Glutamatergic neuron (in vitro differentiated cells): ENCODE data around the gene KRT5. TPM values are rescaled to one million over a fixed set of nuclear protein-coding genes. Genes with fewer than 3 reads are reported as not detected.

ENCODE experiments used
- DNase-seq: peaks from one replicate; pipeline ENCODE4 v3.0.0; 2022
- H3K27ac Mint-ChIP-seq: one replicate; pipeline ENCODE4 v1.8.0; 2020; ENCODE audit warnings: mild to moderate bottlenecking, mixed read lengths, inconsistent platforms; ENCODE audit not compliant: unreplicated experiment
- H3K27me3 Mint-ChIP-seq: one replicate; pipeline ENCODE4 v1.8.0; 2020; ENCODE audit warnings: mild to moderate bottlenecking, moderate library complexity, mixed read lengths, inconsistent platforms; ENCODE audit not compliant: unreplicated experiment
- H3K36me3 Mint-ChIP-seq: one replicate; pipeline ENCODE4 v1.8.0; 2020; ENCODE audit warnings: mild to moderate bottlenecking, mixed read lengths, inconsistent platforms; ENCODE audit not compliant: unreplicated experiment
- H3K4me1 Mint-ChIP-seq: one replicate; pipeline ENCODE4 v1.8.0; 2020; ENCODE audit warnings: mild to moderate bottlenecking, low read depth, mixed read lengths, inconsistent platforms; ENCODE audit not compliant: unreplicated experiment
- H3K4me3 Mint-ChIP-seq: one replicate; pipeline ENCODE4 v1.8.0; 2020; ENCODE audit warnings: mild to moderate bottlenecking, mixed read lengths, inconsistent platforms; ENCODE audit not compliant: unreplicated experiment
- H3K9me3 Mint-ChIP-seq: one replicate; pipeline ENCODE4 v1.8.0; 2020; ENCODE audit warnings: mild to moderate bottlenecking, moderate library complexity, mixed read lengths, inconsistent platforms; ENCODE audit not compliant: unreplicated experiment
- CTCF ChIP-seq: fragments of 200-600 bp; sonication (generic); IDR thresholded peaks from one replicate; pipeline ENCODE4 v1.5.0; 2021; ENCODE audit not compliant: partially characterized antibody, unreplicated experiment
- total RNA-seq: library from RNA; stranded (reverse); fragmentation: NEBNext Ultra II Directional; extraction: Animal tissue kit (Norgen Biotek cat#: 25700); gene quantifications from one replicate; pipeline ENCODE4 v1.2.1, GENCODE V29; 2021; ENCODE audit not compliant: unreplicated experiment

KRT5 gene
- total RNA-seq, 1 donor from 2014 or later = not detected

GRCh38 chr12:52499806-52500560 is 20.2 kb downstream of the KRT5 start:
- no peak overlapping the region for H3K4me3 Mint-ChIP-seq
- TF ChIP-seq CTCF = no peak
- DNase-seq = no peak
- no peak overlapping the region for H3K27ac Mint-ChIP-seq
- H3K9me3 Mint-ChIP-seq = no peaks in the 10 kb centered on the region
- H3K4me1 Mint-ChIP-seq = peaks cover 14% of the 10 kb centered on the region
- H3K27me3 Mint-ChIP-seq = peaks cover 5% of the 10 kb centered on the region
- H3K36me3 Mint-ChIP-seq = no peaks in the 10 kb centered on the region

- no peak for TF ChIP-seq CTCF
- Mint-ChIP-seq H3K27ac (no peak overlapping the region), H3K27me3 (peaks cover 5% of the 10 kb centered on the region), H3K4me3 (no peak overlapping the region), H3K36me3 (no peaks in the 10 kb centered on the region), H3K4me1 (peaks cover 14% of the 10 kb centered on the region), H3K9me3 (no peaks in the 10 kb centered on the region)
- DNase-seq = no peak
Measured at GRCh38 chr12:52498946-52499345, 21.2 kb downstream of the KRT5 start.

- Mint-ChIP-seq H3K4me3 (no peak overlapping the region), H3K27ac (no peak overlapping the region), H3K9me3 (no peaks in the 10 kb centered on the region), H3K27me3 (peaks cover 5% of the 10 kb centered on the region), H3K36me3 (no peaks in the 10 kb centered on the region), H3K4me1 (peaks cover 14% of the 10 kb centered on the region)
- DNase-seq = no peak
- TF ChIP-seq CTCF = no peak
Measured at GRCh38 chr12:52497975-52498374, 22.2 kb downstream of the KRT5 start.

GRCh38 chr12:52496590-52497071 is 23.6 kb downstream of the KRT5 start:
- Mint-ChIP-seq H3K4me3 (no peak overlapping the region), H3K27me3 (peaks cover 5% of the 10 kb centered on the region), H3K9me3 (no peaks in the 10 kb centered on the region), H3K4me1 (peaks cover 14% of the 10 kb centered on the region), H3K36me3 (no peaks in the 10 kb centered on the region), H3K27ac (no peak overlapping the region)
- no peak for TF ChIP-seq CTCF
- DNase-seq = no peak

- no peak for TF ChIP-seq CTCF
- Mint-ChIP-seq H3K27me3 (peaks cover 5% of the 10 kb centered on the region), H3K4me1 (peaks cover 14% of the 10 kb centered on the region), H3K36me3 (no peaks in the 10 kb centered on the region), H3K27ac (no peak overlapping the region), H3K9me3 (no peaks in the 10 kb centered on the region), H3K4me3 (no peak overlapping the region)
- DNase-seq = no peak
Measured at GRCh38 chr12:52496054-52496453, 24.1 kb downstream of the KRT5 start.
